Measurements from ENCODE around the gene CLDN19. TPM values are rescaled to one million over a fixed set of nuclear protein-coding genes. Genes with fewer than 3 reads are reported as not detected.
A peak's percentile ranks its signal among the peaks of the same experiment; 100 is the strongest.

Gene CLDN19
- total RNA-seq, 1 experiment from 2014 or later: 0.05 TPM

DNA sequence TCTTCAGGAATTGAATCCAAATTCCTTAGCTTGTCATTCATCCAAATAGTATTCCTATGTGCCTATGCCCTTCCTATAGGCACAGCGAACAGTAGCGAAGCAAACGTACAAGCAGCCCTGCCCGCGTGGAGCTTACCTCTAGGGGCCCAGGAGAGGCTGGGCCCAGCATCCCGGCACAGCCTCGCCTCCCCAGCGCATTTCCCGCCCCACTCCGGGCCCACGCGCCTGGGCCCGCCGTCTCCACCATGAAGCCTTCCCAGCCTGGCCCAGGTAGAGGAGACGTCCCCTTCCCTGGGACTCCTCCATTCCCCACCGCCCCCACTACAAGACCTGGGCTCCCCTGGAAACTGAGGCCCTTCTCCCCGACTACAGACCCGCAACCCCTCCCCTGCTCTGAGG is 44.5 kb upstream of the CLDN19 start:
- no peaks in the 10 kb centered on the region for H3K27me3 ChIP-seq (ENCODE audit: control insufficient read depth, insufficient read depth, low read length)
- H3K4me3 ChIP-seq (ENCODE audit: low read depth in 2 of 2, low read length in 2 of 2): no peak overlapping the region
- ChIA-PET POLR2A (no interaction called here), CTCF (no interaction called here)
- ATAC-seq (peak; percentile 32; the same call in 1 of the 2 replicates), DNase-seq (ENCODE audit: low read depth, low spot score) (no peak)
- TF ChIP-seq, protein P1, sequence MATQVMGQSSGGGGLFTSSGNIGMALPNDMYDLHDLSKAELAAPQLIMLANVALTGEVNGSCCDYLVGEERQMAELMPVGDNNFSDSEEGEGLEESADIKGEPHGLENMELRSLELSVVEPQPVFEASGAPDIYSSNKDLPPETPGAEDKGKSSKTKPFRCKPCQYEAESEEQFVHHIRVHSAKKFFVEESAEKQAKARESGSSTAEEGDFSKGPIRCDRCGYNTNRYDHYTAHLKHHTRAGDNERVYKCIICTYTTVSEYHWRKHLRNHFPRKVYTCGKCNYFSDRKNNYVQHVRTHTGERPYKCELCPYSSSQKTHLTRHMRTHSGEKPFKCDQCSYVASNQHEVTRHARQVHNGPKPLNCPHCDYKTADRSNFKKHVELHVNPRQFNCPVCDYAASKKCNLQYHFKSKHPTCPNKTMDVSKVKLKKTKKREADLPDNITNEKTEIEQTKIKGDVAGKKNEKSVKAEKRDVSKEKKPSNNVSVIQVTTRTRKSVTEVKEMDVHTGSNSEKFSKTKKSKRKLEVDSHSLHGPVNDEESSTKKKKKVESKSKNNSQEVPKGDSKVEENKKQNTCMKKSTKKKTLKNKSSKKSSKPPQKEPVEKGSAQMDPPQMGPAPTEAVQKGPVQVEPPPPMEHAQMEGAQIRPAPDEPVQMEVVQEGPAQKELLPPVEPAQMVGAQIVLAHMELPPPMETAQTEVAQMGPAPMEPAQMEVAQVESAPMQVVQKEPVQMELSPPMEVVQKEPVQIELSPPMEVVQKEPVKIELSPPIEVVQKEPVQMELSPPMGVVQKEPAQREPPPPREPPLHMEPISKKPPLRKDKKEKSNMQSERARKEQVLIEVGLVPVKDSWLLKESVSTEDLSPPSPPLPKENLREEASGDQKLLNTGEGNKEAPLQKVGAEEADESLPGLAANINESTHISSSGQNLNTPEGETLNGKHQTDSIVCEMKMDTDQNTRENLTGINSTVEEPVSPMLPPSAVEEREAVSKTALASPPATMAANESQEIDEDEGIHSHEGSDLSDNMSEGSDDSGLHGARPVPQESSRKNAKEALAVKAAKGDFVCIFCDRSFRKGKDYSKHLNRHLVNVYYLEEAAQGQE (IDR thresholded peaks at IDR 0.05; ENCODE audit: insufficient read depth in 1 of 2, low read depth in 2 of 2, low read length in 1 of 2): no peak
- no peaks in the 10 kb centered on the region for H3K9me3 ChIP-seq (ENCODE audit: control insufficient read depth, insufficient read depth, low read depth, low read length)
- in situ Hi-C loops (cut with HindIII; ENCODE audit: low pct_unique_long_range_greater_than_20kb, low sequenced_read_pairs) (no loop called here), intact Hi-C loops (cut with micrococcal nuclease; ENCODE audit: unreplicated experiment) (no loop called here)
- H3K4me1 ChIP-seq (ENCODE audit: control insufficient read depth, insufficient read depth, low read length): no peaks in the 10 kb centered on the region
- no peaks in the 10 kb centered on the region for H3K36me3 ChIP-seq (ENCODE audit: control insufficient read depth, insufficient read depth, low read length)
- BruUV-seq (replicated peaks): no TSS peak
- no peak overlapping the region for H3K27ac ChIP-seq (ENCODE audit: low read length)

- Histone ChIP-seq H3K9me3 (ENCODE audit: control insufficient read depth, insufficient read depth, low read depth, low read length) (no peaks in the 10 kb centered on the region), H3K27me3 (ENCODE audit: control insufficient read depth, insufficient read depth, low read length) (no peaks in the 10 kb centered on the region), H3K4me1 (ENCODE audit: control insufficient read depth, insufficient read depth, low read length) (no peaks in the 10 kb centered on the region), H3K27ac (ENCODE audit: low read length) (no peak overlapping the region), H3K4me3 (ENCODE audit: low read depth in 2 of 2, low read length in 2 of 2) (no peak overlapping the region), H3K36me3 (ENCODE audit: control insufficient read depth, insufficient read depth, low read length) (no peaks in the 10 kb centered on the region)
- DNase-seq (ENCODE audit: low read depth, low spot score): no peak
- TF ChIP-seq, protein P1 (IDR thresholded peaks at IDR 0.05; ENCODE audit: insufficient read depth in 1 of 2, low read depth in 2 of 2, low read length in 1 of 2): no peak
- no peak for TF ChIP-seq TCF7L2 (IDR thresholded peaks at IDR 0.05; ENCODE audit: low read depth, low read length)
- ChIA-PET POLR2A (no interaction called here), CTCF (no interaction called here)
- intact Hi-C loops (cut with micrococcal nuclease; ENCODE audit: unreplicated experiment): no loop called here
- in situ Hi-C loops (cut with HindIII; ENCODE audit: low pct_unique_long_range_greater_than_20kb, low sequenced_read_pairs): no loop called here
- ATAC-seq: no peak
- no TSS peak for BruUV-seq (replicated peaks)
Measured at GRCh38 chr1:42783092-42783491, 43.1 kb upstream of the CLDN19 start.

GRCh38 chr1:42780176-42780575 is 40.1 kb upstream of the CLDN19 start:
- in situ Hi-C loops (cut with HindIII; ENCODE audit: low pct_unique_long_range_greater_than_20kb, low sequenced_read_pairs): no loop called here
- no peaks in the 10 kb centered on the region for H3K27me3 ChIP-seq (ENCODE audit: control insufficient read depth, insufficient read depth, low read length)
- H3K4me1 ChIP-seq (ENCODE audit: control insufficient read depth, insufficient read depth, low read length): no peaks in the 10 kb centered on the region
- POLR2A ChIA-PET: interaction anchor here (0.7 kb wide), 1 partner anchor 21 kb away, joined by 3 read pairs; no protein-coding TSS in a partner anchor
- no peak for ATAC-seq
- H3K27ac ChIP-seq (ENCODE audit: low read length): no peak overlapping the region
- H3K36me3 ChIP-seq (ENCODE audit: control insufficient read depth, insufficient read depth, low read length): peaks cover 3% of the 10 kb centered on the region; the same call in 1 of the 2 replicates
- CTCF ChIA-PET: interaction anchor here (0.5 to 0.7 kb wide), 2 partner anchors 23 to 55 kb away, joined by 3 read pairs; no protein-coding TSS in a partner anchor
- no peak for DNase-seq (ENCODE audit: low read depth, low spot score)
- H3K9me3 ChIP-seq (ENCODE audit: control insufficient read depth, insufficient read depth, low read depth, low read length): no peaks in the 10 kb centered on the region
- no peak overlapping the region for H3K4me3 ChIP-seq (ENCODE audit: low read depth in 2 of 2, low read length in 2 of 2)
- no TSS peak for BruUV-seq (replicated peaks)
- no peak for TF ChIP-seq SIN3A (IDR thresholded peaks at IDR 0.05; ENCODE audit: borderline replicate concordance, insufficient read depth, low read depth, low read length)
- TF ChIP-seq, protein P1 (IDR thresholded peaks at IDR 0.05; ENCODE audit: insufficient read depth in 1 of 2, low read depth in 2 of 2, low read length in 1 of 2): no peak
- TF ChIP-seq TCF7L2 (IDR thresholded peaks at IDR 0.05; ENCODE audit: low read depth, low read length): no peak
- intact Hi-C loops (cut with micrococcal nuclease; ENCODE audit: unreplicated experiment): no loop called here
